Measurements from ENCODE around the gene CACNA2D1.

CACNA2D1 gene

GRCh38 chr7:82173400-82174021 is 270.1 kb downstream of the CACNA2D1 start:
- no peak for DNase-seq (ENCODE audit: low read depth)
- TF ChIP-seq MYC (IDR thresholded peaks at IDR 0.05; ENCODE audit: low read depth, low read length) = no peak
- no peak for TF ChIP-seq MAX (IDR thresholded peaks at IDR 0.05; ENCODE audit: low read depth, low read length)
- no peak for TF ChIP-seq POLR2A (IDR thresholded peaks at IDR 0.05; ENCODE audit: extremely low read depth, insufficient read length)
- TF ChIP-seq, protein P1, sequence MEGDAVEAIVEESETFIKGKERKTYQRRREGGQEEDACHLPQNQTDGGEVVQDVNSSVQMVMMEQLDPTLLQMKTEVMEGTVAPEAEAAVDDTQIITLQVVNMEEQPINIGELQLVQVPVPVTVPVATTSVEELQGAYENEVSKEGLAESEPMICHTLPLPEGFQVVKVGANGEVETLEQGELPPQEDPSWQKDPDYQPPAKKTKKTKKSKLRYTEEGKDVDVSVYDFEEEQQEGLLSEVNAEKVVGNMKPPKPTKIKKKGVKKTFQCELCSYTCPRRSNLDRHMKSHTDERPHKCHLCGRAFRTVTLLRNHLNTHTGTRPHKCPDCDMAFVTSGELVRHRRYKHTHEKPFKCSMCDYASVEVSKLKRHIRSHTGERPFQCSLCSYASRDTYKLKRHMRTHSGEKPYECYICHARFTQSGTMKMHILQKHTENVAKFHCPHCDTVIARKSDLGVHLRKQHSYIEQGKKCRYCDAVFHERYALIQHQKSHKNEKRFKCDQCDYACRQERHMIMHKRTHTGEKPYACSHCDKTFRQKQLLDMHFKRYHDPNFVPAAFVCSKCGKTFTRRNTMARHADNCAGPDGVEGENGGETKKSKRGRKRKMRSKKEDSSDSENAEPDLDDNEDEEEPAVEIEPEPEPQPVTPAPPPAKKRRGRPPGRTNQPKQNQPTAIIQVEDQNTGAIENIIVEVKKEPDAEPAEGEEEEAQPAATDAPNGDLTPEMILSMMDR (IDR thresholded peaks at IDR 0.05; ENCODE audit: low read depth, low read length) = no peak
- no peak overlapping the region for H3K4me3 ChIP-seq (ENCODE audit: low read depth, low read length)

GRCh38 chr7:82172881-82173280 is 270.7 kb downstream of the CACNA2D1 start:
- DNase-seq (ENCODE audit: low read depth) = no peak
- TF ChIP-seq MYC (IDR thresholded peaks at IDR 0.05; ENCODE audit: low read depth, low read length) = no peak
- TF ChIP-seq, protein P1 (IDR thresholded peaks at IDR 0.05; ENCODE audit: low read depth, low read length) = no peak
- TF ChIP-seq POLR2A (IDR thresholded peaks at IDR 0.05; ENCODE audit: extremely low read depth, insufficient read length) = no peak
- TF ChIP-seq MAX (IDR thresholded peaks at IDR 0.05; ENCODE audit: low read depth, low read length) = no peak
- no peak overlapping the region for H3K4me3 ChIP-seq (ENCODE audit: low read depth, low read length)

DNA sequence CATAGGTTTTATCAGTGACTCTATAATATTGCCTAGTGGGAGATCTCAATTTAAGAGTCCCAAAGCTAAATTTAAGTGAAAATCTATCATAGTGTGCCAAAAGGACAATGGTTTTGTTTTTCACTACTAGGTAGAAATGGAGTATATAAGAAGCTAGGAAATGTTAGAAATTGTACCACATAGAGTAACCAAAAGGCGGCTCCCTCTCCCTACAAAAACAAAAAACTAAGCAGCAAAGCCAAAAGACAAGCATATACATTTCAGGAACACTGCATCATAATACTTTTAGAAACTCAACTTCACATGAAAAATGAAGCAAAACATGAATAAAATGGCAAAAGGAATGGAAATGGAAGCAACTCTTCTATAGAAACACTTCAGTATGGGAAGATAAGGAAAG is 271.6 kb downstream of the CACNA2D1 start:
- H3K4me3 ChIP-seq (ENCODE audit: low read depth, low read length) = no peak overlapping the region
- no peak for TF ChIP-seq MYC (IDR thresholded peaks at IDR 0.05; ENCODE audit: low read depth, low read length)
- no peak for TF ChIP-seq MAX (IDR thresholded peaks at IDR 0.05; ENCODE audit: low read depth, low read length)
- no peak for TF ChIP-seq POLR2A (IDR thresholded peaks at IDR 0.05; ENCODE audit: extremely low read depth, insufficient read length)
- TF ChIP-seq, protein P1 (IDR thresholded peaks at IDR 0.05; ENCODE audit: low read depth, low read length) = no peak
- DNase-seq (ENCODE audit: low read depth) = peak; percentile 16

GRCh38 chr7:82167558-82168314 is 275.8 kb downstream of the CACNA2D1 start:
- no peak overlapping the region for H3K4me3 ChIP-seq (ENCODE audit: low read depth, low read length)
- TF ChIP-seq POLR2A (IDR thresholded peaks at IDR 0.05; ENCODE audit: extremely low read depth, insufficient read length) (no peak), MYC (IDR thresholded peaks at IDR 0.05; ENCODE audit: low read depth, low read length) (no peak), MAX (IDR thresholded peaks at IDR 0.05; ENCODE audit: low read depth, low read length) (no peak)
- TF ChIP-seq, protein P1 (IDR thresholded peaks at IDR 0.05; ENCODE audit: low read depth, low read length) = no peak
- no peak for DNase-seq (ENCODE audit: low read depth)

DNA sequence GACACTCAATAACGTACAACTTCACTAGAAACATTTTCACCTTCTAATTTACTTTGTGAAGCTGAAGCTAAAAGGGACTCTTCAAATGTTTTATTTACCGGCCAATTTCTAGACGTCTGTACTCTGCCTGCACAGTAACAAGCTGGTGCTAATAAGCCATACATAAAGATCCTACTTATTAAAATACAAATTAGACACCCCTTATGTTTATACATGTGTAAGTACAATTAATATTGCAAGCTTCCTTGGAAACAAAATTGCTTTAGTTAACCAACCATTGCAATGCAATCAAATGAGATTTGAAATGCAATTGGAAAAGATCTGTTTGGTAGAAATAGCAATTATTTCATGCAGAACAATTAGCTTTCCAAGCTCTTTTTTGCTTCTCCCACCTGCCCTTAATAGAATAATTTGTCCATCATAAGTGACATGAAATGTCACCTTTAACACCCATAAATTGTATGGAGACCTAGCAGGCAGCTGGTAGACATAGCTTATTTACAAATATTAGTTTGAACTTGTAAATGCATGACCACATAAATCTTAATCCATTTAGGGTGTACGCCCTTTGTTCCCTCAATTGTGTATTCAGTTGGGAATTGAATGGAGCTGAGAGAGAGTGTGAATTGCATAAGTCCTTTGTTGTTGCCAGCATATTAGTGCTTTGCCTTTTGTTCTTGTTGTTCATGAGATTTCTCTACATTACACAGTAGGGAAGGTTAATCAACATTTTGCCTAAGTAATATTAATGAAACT is 277.1 kb downstream of the CACNA2D1 start:
- TF ChIP-seq, protein P1 (IDR thresholded peaks at IDR 0.05; ENCODE audit: low read depth, low read length) = no peak
- TF ChIP-seq MYC (IDR thresholded peaks at IDR 0.05; ENCODE audit: low read depth, low read length) = no peak
- TF ChIP-seq MAX (IDR thresholded peaks at IDR 0.05; ENCODE audit: low read depth, low read length) = no peak
- TF ChIP-seq POLR2A (IDR thresholded peaks at IDR 0.05; ENCODE audit: extremely low read depth, insufficient read length) = no peak
- DNase-seq (ENCODE audit: low read depth) = no peak
- no peak overlapping the region for H3K4me3 ChIP-seq (ENCODE audit: low read depth, low read length)
